GM19025 (cell line): ENCODE results near the gene BAIAP2.

Source experiments
- ATAC-seq: cut with Tn5 transposase; IDR thresholded peaks from one replicate; pipeline ENCODE4 v1.9.1; 2021; ENCODE audit warnings: mild to moderate bottlenecking, low read depth, moderate library complexity; ENCODE audit not compliant: unreplicated experiment

Gene BAIAP2

DNA sequence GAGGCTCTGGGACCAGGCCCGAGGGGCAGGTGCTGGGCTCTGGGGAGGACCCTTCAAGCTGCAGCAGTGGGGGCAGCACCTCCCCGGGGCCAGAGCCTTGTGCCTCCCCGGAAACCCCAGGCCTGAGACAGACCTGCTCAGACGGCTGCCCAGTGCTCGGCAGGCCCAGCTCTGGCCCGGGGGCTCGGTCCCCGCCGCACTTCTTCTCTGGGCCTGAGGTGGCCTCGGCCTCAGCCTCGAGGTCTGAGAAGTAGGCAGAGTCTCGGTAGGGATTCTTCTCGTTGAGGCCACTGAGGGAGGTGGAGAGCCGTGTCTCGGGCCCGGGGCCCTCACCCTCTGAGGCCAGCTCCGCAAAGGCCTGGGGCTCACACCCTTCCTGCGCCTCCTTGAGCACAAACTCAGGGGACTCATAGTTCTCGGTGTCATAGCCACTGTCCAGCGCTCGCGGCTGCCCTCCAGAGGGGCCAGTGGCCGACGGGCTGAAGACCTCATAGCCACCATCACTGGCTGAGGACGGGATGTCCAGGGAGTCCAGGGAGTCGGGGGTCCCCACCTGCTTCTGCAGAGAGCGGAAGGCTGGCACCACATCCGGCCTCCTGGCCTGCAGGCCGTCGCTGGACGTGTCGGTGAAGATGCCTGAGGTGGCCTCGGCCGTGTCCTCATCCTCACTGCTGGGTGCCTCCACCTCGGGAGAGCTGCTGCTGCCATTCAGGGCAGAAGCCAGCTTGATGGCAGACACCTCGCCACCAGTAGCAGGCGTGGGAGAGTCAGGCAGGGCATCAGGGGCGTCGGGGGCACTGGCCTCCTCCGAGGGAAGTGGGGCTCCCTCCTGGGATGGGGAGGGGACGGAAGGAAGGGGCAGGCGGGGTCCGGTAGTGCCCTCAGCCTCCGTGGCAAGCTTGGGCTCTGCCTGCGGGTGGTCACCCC, 86.0 kb downstream of the BAIAP2 start:
- ATAC-seq: no peak

DNA sequence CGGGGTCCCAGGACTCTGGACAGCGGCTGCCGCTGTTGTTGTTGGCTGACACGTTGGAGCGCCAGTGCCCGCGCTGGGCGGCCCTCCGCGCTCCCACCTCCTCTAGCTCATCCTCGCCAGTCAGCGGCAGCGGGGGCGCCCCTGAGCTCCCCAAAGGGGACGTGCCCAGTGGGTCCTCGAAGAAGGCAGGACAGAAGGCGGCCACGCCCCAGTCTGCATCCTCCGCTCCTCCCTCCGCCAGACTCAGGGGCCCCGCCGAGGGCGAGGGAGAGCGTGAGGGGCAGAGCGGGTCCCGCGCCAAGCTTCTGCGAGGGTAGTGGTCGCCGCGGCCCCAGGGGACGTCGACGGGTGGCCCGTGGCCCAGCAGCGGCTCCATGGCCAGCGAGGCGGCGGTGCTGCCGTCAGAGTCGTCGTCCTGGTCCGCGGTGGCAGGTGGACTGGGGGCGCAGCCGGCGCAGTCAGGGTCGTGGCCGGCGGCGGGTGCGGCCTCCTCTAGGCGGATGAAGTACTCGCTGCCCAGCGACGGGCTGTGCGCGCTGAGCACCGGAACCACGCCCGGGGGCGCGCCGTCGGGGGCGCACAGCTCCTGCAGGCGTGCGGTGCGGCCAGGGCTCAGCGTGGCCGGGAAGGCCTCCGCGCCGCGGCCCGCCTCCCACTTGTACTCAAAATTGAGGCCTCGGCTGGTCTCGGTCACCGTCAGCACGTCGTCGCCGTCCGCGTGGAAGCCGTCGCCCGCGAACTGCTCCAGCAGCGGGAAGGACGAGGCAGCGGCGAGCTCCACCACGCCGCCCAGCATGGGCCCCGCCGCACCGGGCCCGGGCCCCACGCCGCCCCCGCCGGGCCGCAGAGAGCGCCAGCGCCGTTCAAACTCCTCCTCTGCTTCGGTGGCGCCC, 87.1 kb downstream of the BAIAP2 start:
- ATAC-seq: no peak

DNA sequence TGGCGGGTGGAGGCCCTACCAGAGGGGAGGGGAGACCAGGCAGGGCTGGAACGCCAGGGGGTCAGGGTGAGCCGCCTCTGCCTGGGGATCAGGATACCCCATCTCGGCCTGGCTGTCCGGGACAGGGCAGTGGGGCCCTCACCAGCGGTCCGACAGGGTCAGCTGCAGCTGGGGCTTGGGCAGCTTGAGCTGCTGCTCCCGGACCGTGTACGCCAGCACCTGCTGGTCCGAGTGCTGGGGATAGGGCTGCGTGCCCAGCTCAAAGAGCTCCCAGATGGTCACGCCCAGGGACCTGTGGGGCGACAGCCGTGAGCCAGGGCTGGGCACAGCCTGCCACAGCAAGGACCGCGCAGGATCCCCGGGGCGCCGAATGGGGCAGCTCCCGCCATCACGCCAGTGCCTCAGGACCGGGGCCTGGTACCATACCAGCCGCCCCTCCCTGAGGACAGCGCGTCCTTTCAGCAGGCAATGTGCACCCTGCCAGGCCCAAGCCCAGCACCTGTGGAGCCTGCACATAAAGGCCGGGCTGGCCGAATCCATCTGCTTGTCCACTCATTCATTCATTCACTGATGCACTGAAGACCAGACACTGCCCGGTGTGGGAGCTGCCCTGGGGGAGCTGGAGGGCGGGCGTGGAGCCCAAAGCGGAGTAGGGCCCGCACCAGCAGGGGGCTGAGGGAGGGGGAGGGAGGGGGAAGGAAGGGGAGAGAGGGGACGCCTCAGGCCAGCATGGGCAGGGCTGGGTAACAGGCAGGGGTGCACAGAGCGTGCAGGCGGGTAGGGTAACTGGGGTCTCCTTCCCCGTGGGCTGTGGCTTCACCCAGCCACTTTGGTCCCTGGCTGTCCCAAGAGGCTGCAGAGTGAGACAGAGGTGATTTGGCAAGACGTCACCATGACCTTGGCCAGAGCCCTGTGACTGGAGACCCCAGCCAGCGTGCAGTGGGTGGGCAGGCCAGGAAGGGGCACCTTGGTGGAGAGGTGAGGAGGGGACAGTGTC, 88.4 kb downstream of the BAIAP2 start:
- ATAC-seq: no peak

DNA sequence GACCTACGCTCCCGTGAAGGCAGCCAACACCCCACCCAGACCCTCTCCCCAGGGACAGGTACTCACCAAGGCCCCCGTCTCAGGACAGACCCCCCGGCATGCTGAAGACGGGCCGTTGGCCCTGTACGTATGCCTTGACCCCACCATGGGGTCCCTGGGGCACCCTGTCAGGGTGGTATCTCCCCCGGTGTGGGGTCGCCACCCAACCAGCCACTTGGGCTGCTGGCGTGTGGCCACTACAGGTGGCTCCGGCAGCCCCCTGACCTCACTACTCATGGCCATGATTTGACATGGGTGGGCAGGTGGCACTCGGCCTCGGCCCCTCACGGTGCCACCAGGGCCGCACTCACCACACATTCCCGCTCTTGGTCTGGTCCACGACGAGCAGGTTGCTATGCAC, 89.4 kb downstream of the BAIAP2 start:
- no peak for ATAC-seq

DNA sequence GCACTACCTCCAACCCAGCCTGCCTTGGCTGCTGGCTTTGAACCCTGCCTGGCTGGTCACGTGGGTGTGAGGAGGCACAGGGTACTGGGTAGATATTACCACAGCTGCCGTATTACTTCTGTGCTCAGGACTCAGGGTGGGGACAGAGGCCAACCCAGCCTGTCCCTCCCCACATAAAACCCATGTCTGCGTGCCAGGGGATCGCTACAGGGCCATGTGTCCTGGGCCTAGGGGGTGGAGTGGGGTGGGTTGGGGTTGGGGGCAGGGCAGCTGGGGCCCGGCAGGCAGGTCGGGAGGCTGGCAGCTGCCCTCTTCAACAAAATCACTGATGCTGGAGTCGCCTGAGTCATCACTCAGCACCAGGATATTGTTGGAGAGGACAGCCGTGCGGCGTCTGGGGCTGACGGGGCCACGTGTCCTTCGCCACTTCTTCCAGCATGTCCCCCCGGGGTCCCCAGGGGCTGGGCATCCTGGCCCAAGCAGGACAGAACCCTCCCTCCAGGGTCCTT, 90.7 kb downstream of the BAIAP2 start:
- no peak for ATAC-seq

DNA sequence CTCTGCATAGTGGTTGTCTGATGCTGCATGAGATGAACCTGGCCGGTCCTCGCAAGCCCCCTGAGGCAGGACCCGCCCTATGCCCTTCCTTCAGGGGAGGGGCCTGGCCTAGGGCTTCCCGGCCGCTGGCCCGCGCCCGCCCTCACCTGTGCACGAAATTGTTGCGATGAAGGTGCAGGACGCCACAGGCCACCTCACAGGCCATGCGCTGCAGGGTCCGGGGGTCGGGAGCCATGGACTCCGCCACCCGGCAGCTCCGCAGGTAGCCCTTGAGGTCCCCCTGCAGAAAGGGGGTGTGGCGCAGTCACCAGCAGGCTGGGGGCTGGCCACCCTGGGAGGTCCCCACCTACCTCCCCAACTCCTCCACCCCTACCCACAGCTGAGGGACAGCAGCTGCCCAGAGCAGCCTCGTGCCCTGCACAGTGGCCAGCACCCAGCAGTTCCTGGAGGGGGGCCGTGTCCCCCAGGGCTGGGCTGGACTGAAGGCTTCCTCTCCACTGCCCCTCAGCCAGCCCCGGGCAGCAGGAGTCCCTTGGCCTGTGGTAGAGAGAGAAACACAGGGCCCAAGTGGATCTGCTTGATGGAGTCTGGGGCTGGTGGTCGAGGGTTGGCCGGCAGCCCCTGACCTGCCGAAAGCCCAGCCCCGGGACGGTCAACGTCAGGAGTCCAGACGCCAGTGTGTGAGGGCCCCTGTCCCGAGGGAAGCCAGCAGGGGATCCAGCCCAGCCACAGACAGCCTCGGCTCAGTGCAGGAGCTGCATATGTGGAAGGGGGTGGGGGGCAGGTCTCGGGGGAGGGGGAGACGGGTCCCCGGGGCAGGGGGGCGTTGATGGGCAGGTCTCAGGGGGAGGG, 91.6 kb downstream of the BAIAP2 start:
- no peak for ATAC-seq

DNA sequence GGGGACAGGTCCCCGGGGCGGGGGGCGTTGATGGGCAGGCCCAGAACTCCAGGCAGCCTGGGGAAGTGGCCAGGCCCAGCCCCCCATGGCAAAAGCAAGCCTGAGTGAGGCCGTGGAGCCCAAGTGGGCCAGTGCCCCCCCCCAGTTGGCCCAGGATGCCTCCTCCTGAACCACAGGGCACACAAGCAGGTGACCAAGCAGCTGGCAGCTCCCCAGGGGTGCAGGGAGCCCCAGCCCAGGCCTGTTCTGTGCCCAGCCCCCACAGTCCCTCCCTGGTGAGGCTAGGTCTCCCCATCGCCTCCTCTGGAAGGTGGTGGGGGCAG, 92.1 kb downstream of the BAIAP2 start:
- ATAC-seq: no peak

DNA sequence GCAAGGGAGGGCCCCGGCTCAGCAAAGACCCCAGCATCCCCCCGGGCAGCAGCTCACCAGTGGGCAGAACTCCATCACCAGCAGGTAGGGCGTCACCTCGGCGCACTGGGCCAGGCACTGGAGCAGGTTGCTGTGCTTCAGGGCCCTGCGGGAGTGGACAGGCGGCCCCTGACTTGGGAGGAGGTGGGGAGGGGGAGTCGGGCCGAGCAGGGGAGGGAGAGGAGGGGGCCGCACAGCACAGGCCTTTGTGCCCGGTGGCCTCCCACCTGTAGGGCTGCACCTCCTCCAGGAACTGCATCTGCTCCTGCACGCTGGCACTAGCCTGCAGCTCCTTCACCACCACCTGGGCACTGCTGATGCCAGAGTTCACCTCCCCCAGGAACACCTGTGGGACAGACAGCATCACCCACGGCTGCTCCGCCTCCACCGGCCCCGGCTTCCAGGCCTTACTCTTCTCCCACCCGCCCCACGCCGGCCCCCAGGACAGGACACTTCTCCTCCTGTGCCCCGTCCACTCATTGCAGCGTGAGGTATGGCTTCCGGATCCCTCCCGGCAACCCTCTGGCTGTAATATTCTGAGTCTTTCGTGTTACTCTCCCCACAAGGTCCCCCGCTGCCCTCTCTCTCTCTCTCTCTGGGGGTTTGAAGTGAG, 92.7 kb downstream of the BAIAP2 start:
- ATAC-seq: no peak

DNA sequence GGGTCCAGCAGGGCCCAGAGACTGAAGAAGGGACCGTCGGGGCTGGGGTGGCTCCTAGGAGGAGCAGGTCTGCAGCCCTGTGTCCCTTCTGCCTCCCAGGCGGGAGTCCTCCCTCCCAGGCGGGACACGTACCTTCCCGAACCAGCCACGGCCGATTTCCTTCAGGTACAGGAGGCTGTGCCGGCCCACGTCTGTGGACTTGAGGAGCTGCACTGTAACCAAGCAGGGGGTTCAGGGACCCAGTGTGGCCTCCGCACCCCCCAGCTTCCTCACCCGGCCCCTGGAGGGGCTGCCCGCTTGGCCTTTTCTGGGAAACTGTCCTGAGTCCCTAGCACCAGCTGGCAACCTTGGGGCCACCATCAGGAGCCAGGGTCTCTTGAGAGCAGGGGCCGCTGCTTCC, 93.4 kb downstream of the BAIAP2 start:
- ATAC-seq: no peak

DNA sequence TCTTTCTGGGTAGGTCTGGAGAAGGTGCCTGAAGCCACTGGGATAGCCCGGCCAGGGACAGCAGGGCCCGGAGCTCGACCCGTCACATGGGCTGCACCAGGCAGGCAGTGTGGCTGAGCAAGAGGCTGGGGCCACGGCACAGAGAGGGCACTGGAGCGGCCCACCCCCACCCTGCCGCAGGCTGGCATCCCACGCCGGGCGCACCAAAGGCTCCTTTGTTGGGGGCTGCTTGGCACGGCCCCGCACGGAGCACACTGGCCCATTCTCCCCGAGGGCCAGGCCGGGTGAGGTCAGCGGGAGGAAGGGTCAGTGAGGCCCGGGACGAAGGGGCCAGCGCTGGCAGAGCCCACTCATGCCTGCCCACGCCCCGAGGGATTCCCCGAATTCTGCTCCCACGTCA, 93.8 kb downstream of the BAIAP2 start:
- no peak for ATAC-seq

DNA sequence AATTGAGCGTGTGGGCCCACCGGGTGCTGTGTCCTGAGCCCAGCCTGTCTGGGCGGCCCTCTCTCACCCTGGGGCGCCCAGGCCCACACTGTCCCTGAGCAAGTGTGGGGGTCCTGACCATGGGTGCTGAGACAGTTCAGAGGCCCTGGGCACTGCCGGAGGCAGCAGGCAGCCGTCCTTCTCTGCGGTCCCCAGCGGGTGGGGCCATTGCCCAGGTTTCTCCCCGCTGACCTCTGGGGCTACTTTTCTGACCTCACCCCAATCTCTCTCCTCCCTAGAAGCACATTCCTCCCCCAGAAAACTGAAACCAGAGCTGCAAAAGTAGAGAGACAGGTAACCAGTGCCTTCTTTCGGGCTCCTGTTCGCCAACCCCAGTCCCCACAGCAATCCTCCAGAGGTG, 94.3 kb downstream of the BAIAP2 start:
- no peak for ATAC-seq

DNA sequence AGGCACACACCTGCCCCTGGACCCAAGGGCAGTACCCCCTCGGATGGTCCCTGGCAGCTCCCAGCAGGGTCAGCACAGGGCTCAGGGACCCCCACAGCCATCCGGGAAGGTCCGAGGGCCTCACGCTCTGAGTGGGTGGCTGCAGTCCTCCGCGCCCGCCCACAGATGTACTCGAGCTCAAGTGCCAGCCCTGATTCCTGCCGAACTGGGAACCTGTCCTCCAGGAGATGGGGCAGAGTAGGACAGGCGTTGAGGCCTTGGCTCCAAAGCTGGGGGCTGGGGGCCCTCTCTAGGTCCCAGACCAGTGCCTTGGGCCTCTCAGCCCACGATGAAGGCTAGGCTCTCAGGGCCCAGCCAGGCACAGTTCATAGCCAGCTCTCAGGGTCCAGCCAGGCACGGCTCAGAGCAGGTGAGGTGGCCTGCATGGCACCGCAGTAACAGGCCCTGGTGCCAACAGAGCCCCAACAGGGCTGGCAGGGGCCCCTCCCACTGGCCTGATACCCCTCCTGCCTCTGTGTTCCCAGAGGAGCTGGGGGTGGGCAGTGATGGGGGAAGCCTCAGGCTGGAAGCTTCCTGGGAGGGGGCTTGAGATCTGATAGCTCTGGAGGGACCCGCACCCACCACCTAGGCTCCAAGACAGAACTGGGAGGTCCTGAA, 94.9 kb downstream of the BAIAP2 start:
- no peak for ATAC-seq

DNA sequence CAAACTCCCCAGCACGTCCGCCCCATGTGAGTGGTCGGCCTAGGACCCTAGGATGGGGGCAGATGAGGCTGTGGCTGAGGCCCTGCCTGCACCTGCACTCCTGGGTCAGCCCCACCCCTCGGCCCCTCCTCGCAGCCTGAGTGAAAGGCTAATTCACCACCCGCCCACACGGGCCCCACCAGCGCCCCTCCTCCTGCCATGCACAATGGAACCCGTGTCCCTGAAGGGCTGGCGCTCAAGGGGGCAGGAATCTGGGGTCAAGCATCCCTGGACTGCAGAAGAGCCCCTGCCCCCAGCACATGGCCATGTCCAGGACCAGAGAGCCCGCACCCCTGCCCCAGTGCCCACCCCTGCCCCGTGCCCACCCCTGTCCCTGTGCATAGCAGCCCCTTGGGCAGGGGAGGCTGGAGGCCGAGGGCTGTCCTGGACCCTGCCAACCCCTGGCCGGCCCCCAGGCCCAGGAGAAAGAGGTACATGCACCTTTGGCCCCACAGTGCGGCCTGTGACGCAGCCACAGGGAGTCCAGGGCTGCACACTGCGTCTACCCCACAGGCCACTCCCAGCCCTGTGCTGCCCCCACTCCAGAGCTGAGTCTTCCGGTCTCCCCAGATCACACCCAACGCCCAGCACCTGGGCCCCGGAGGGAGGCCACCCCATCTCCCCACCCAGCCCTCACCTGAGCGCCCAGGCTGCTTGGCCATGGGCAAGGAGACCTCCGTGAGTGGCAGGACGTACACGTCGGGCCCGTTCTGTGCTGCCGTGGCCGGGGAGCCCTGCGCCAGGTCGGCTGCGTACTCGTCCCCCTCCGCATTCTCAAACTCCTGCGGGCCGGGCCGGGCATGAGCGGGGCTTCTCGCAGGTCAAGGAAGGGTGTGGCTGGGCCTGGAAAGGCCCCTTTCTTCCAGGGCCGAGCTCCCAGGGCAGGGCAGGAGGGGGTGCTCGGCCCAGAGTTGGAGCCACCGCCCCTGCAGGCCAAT, 95.7 kb downstream of the BAIAP2 start:
- no peak for ATAC-seq

DNA sequence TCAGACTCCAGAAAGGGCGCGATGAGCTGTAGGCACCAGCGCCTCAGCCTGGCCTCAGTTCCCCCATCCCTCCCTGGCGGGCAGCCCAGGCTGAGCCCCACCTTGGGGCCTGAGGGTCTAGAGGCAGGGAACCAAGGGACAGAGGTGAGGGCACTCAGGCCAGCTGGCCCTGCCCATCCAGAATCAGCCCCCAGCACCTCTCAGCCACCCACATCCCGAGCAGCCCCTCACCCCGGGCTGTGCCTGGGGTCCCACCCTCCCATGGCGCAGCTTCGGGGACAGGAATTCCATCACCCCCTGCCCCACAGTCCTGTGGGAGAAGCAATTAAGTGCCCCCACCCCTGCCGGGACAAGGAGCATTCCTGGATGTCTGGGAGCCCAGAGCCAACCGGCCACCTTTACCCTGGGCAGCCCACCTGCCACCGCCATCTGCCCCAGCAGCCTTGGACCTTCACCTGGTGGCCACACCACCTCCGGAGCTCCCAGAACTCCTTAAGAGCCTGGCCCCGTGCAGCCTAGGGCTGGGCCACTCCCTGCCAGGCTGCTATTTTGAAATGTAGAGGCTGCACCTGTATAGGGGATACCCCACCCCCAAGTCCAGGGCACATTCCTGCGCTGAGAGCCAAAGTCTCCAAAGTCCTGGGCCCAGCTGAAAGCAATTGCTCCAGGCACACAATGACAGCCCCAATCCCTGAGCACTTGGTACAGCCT, 96.7 kb downstream of the BAIAP2 start:
- ATAC-seq: no peak

DNA sequence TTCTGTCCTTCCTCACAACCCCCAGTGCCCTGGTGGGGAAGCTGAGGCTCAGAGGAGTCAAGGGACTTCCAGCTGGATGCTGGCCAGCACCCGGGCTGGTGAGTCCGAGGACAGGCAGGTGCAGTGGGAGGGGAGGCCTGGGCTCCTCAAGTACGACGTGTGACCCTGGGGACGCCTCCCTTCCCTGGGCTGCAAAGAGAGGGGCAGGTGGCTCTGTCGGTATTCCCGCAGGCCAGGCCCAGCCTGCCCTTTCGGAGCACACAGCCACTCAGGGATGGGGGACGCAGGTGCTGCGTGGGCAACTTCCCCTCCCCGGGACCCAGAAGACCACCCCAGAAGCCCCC, 97.2 kb downstream of the BAIAP2 start:
- ATAC-seq: no peak

DNA sequence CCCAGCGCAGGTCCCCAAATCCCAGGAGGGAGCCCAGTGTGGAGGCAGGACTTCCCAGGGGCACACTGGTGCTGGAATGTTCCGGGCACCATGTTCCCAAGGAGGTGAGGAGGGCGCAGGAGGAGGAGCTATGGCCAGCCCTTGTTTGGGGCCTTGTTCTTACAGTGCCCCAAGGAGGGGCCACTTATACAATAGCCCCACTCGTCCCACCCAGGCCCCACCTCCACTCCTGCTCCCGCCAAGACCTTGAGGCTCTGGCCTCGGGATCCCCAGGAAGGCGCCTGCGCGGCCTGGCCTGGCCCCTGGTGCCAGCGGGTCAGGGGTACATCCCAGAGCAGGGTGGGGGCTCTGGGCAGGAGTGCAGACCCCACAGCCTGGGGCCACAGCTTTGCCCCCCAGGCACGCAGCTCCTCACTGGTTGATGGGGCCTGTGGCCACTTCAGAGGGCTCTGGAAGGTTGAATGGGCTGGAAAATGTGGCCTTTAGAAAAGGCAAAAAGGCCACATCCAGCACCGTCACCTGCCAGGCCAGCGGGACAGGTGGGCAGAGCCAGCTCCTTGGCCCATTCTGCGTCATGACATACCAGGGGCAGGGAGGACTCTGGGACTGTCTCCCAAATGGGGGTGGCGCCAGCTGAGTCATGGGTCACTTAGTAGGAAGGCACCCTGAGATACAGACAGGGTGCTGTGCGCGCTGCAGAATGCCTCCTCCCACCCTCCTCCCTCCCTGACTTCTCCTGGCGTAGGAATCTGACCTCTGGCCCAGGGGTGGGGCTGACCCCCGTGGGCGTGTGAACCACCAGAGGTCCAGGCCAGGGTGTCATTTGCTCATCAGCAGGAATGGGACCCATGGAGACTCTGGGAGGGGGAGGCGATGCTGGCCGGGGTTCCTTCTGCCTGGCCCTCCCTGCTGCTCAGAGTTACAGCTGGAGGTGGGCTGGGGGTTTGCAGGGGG, 98.1 kb downstream of the BAIAP2 start:
- ATAC-seq: no peak
